Stomach smooth muscle (tissue), 2 donors: ENCODE measurements around the gene HOMER2.

Experiments used
- H3K27ac ChIP-seq: one replicate; pipeline ENCODE4 v1.7.0; 2013; ENCODE audit warnings: mild to moderate bottlenecking, low read length, inconsistent platforms
- H3K27me3 ChIP-seq, 2 donors: one replicate each; pipeline ENCODE4 v1.7.0; 2013; ENCODE audit warnings: low read length in 2 of 2; ENCODE audit not compliant: insufficient read depth in 2 of 2, control insufficient read depth in 1 of 2
- H3K36me3 ChIP-seq, 2 donors: one replicate each; pipeline ENCODE4 v1.7.0; 2013; ENCODE audit warnings: low read length in 2 of 2; ENCODE audit not compliant: control insufficient read depth in 2 of 2, insufficient read depth in 2 of 2
- H3K4me1 ChIP-seq: one replicate; pipeline ENCODE4 v1.7.0; 2013; ENCODE audit warnings: low read length; ENCODE audit not compliant: control insufficient read depth, insufficient read depth
- H3K4me3 ChIP-seq, 2 donors: one replicate each; pipeline ENCODE4 v1.7.0; 2013; ENCODE audit warnings: low read length in 2 of 2
- H3K9ac ChIP-seq, 2 donors: one replicate each; pipeline ENCODE4 v1.7.0; 2013; ENCODE audit warnings: low read length in 2 of 2, mild to moderate bottlenecking in 1 of 2
- H3K9me3 ChIP-seq, 2 donors: one replicate each; pipeline ENCODE4 v1.7.0; 2013; ENCODE audit warnings: low read length in 2 of 2; ENCODE audit not compliant: control insufficient read depth in 2 of 2
- donor health status: healthy.
- donor health status: Pancreatic carcinoma.

HOMER2 gene

GRCh38 chr15:82980981-82981380, 28.5 kb upstream of the HOMER2 start:
- H3K27ac ChIP-seq, result no peak overlapping the region
- no peak overlapping the region for H3K4me3 ChIP-seq
- no peaks in the 10 kb centered on the region for H3K27me3 ChIP-seq
- no peaks in the 10 kb centered on the region for H3K9me3 ChIP-seq
- no peak overlapping the region for H3K9ac ChIP-seq
- H3K4me1 ChIP-seq, result peaks cover 6% of the 10 kb centered on the region
- no peaks in the 10 kb centered on the region for H3K36me3 ChIP-seq

GRCh38 chr15:82979726-82980125, 27.2 kb upstream of the HOMER2 start:
- no peaks in the 10 kb centered on the region for H3K4me1 ChIP-seq
- H3K9ac ChIP-seq, result no peak overlapping the region
- H3K9me3 ChIP-seq, result no peaks in the 10 kb centered on the region
- no peak overlapping the region for H3K4me3 ChIP-seq
- H3K36me3 ChIP-seq, result no peaks in the 10 kb centered on the region
- no peak overlapping the region for H3K27ac ChIP-seq
- H3K27me3 ChIP-seq, result no peaks in the 10 kb centered on the region

- Histone ChIP-seq H3K36me3 (no peaks in the 10 kb centered on the region), H3K27ac (no peak overlapping the region), H3K9ac (no peak overlapping the region), H3K9me3 (no peaks in the 10 kb centered on the region), H3K27me3 (no peaks in the 10 kb centered on the region), H3K4me3 (no peak overlapping the region), H3K4me1 (no peaks in the 10 kb centered on the region)
These were observed 25.9 kb upstream of the HOMER2 start for GRCh38 chr15:82978438-82978837.

- Histone ChIP-seq H3K4me1 (no peaks in the 10 kb centered on the region), H3K27me3 (no peaks in the 10 kb centered on the region), H3K36me3 (no peaks in the 10 kb centered on the region), H3K27ac (no peak overlapping the region), H3K4me3 (no peak overlapping the region), H3K9me3 (no peaks in the 10 kb centered on the region), H3K9ac (no peak overlapping the region)
These were observed 24.6 kb upstream of the HOMER2 start for GRCh38 chr15:82977076-82977475.

- no peaks in the 10 kb centered on the region for H3K9me3 ChIP-seq
- no peak overlapping the region for H3K27ac ChIP-seq
- no peak overlapping the region for H3K4me3 ChIP-seq
- no peaks in the 10 kb centered on the region for H3K36me3 ChIP-seq
- H3K4me1 ChIP-seq, result no peaks in the 10 kb centered on the region
- H3K9ac ChIP-seq, result no peak overlapping the region
- no peaks in the 10 kb centered on the region for H3K27me3 ChIP-seq
These were observed 20.5 kb upstream of the HOMER2 start for GRCh38 chr15:82972990-82973389.

GRCh38 chr15:82971218-82971984, 18.9 kb upstream of the HOMER2 start:
- Histone ChIP-seq H3K27ac (no peak overlapping the region), H3K36me3 (no peaks in the 10 kb centered on the region), H3K9ac (no peak overlapping the region), H3K4me1 (no peaks in the 10 kb centered on the region), H3K4me3 (no peak overlapping the region), H3K9me3 (no peaks in the 10 kb centered on the region), H3K27me3 (no peaks in the 10 kb centered on the region)

- H3K27ac ChIP-seq, result no peak overlapping the region
- H3K36me3 ChIP-seq, result no peaks in the 10 kb centered on the region
- H3K9ac ChIP-seq, result no peak overlapping the region
- H3K4me1 ChIP-seq, result no peaks in the 10 kb centered on the region
- no peaks in the 10 kb centered on the region for H3K27me3 ChIP-seq
- no peaks in the 10 kb centered on the region for H3K9me3 ChIP-seq
- H3K4me3 ChIP-seq, result no peak overlapping the region
These were observed 18.2 kb upstream of the HOMER2 start for GRCh38 chr15:82970696-82971095.

GRCh38 chr15:82970078-82970686, 17.7 kb upstream of the HOMER2 start:
- no peaks in the 10 kb centered on the region for H3K9me3 ChIP-seq
- H3K9ac ChIP-seq, result no peak overlapping the region
- no peaks in the 10 kb centered on the region for H3K36me3 ChIP-seq
- no peak overlapping the region for H3K27ac ChIP-seq
- H3K27me3 ChIP-seq, result no peaks in the 10 kb centered on the region
- no peak overlapping the region for H3K4me3 ChIP-seq
- no peaks in the 10 kb centered on the region for H3K4me1 ChIP-seq

- Histone ChIP-seq H3K4me1 (no peaks in the 10 kb centered on the region), H3K27ac (no peak overlapping the region), H3K36me3 (no peaks in the 10 kb centered on the region), H3K27me3 (no peaks in the 10 kb centered on the region), H3K9ac (no peak overlapping the region), H3K9me3 (no peaks in the 10 kb centered on the region), H3K4me3 (no peak overlapping the region)
These were observed 16.8 kb upstream of the HOMER2 start for GRCh38 chr15:82969353-82969752.

GRCh38 chr15:82968066-82968465, 15.5 kb upstream of the HOMER2 start:
- Histone ChIP-seq H3K9ac (no peak overlapping the region), H3K4me3 (no peak overlapping the region), H3K4me1 (no peaks in the 10 kb centered on the region), H3K27me3 (no peaks in the 10 kb centered on the region), H3K36me3 (no peaks in the 10 kb centered on the region), H3K9me3 (no peaks in the 10 kb centered on the region), H3K27ac (no peak overlapping the region)

- no peak overlapping the region for H3K4me3 ChIP-seq
- no peaks in the 10 kb centered on the region for H3K4me1 ChIP-seq
- no peaks in the 10 kb centered on the region for H3K27me3 ChIP-seq
- no peak overlapping the region for H3K27ac ChIP-seq
- H3K9ac ChIP-seq, result no peak overlapping the region
- H3K9me3 ChIP-seq, result no peaks in the 10 kb centered on the region
- H3K36me3 ChIP-seq, result no peaks in the 10 kb centered on the region
These were observed 14.2 kb upstream of the HOMER2 start for GRCh38 chr15:82966671-82967071.
